Measurements from ENCODE around the gene CNTNAP5.

The CNTNAP5 gene

GRCh38 chr2:124814968-124815745, 790.1 kb downstream of the CNTNAP5 start:
- DNase-seq (ENCODE audit: low spot score) = no peak

GRCh38 chr2:124816007-124816406, 790.9 kb downstream of the CNTNAP5 start:
- DNase-seq (ENCODE audit: low spot score) = no peak

- no peak for DNase-seq (ENCODE audit: low spot score)
These were observed 797.4 kb downstream of the CNTNAP5 start for GRCh38 chr2:124822516-124822915.

- DNase-seq (ENCODE audit: low spot score) = no peak
These were observed 799.4 kb downstream of the CNTNAP5 start for GRCh38 chr2:124824441-124824840.

GRCh38 chr2:124832521-124832920, 807.4 kb downstream of the CNTNAP5 start:
- no peak for DNase-seq (ENCODE audit: low spot score)

- DNase-seq (ENCODE audit: low spot score) = no peak
These were observed 809.2 kb downstream of the CNTNAP5 start for GRCh38 chr2:124834331-124834730.

GRCh38 chr2:124835331-124835730, 810.2 kb downstream of the CNTNAP5 start:
- no peak for DNase-seq (ENCODE audit: low spot score)

- no peak for DNase-seq (ENCODE audit: low spot score)
These were observed 811.3 kb downstream of the CNTNAP5 start for GRCh38 chr2:124836416-124836815.

- no peak for DNase-seq (ENCODE audit: low spot score)
These were observed 812.4 kb downstream of the CNTNAP5 start for GRCh38 chr2:124837496-124837895.

- no peak for DNase-seq (ENCODE audit: low spot score)
These were observed 813.3 kb downstream of the CNTNAP5 start for GRCh38 chr2:124838406-124838805.

GRCh38 chr2:124867247-124867646, 842.2 kb downstream of the CNTNAP5 start:
- no peak for DNase-seq (ENCODE audit: low spot score)

GRCh38 chr2:124874219-124874618, 849.1 kb downstream of the CNTNAP5 start:
- DNase-seq (ENCODE audit: low spot score) = no peak

- DNase-seq (ENCODE audit: low spot score) = no peak
These were observed 849.6 kb downstream of the CNTNAP5 start for GRCh38 chr2:124874676-124875075.

- DNase-seq (ENCODE audit: low spot score) = no peak
These were observed 850.6 kb downstream of the CNTNAP5 start for GRCh38 chr2:124875627-124876244.

- no peak for DNase-seq (ENCODE audit: low spot score)
These were observed 852.1 kb downstream of the CNTNAP5 start for GRCh38 chr2:124877141-124877577.

- no peak for DNase-seq (ENCODE audit: low spot score)
These were observed 854.6 kb downstream of the CNTNAP5 start for GRCh38 chr2:124879640-124880039.

- DNase-seq (ENCODE audit: low spot score) = no peak
These were observed 855.9 kb downstream of the CNTNAP5 start for GRCh38 chr2:124880995-124881394.

GRCh38 chr2:124882423-124882822, 857.3 kb downstream of the CNTNAP5 start:
- DNase-seq (ENCODE audit: low spot score) = no peak

- DNase-seq (ENCODE audit: low spot score) = no peak
These were observed 858.5 kb downstream of the CNTNAP5 start for GRCh38 chr2:124883595-124883994.

- no peak for DNase-seq (ENCODE audit: low spot score)
These were observed 859.2 kb downstream of the CNTNAP5 start for GRCh38 chr2:124884315-124884714.

GRCh38 chr2:124886216-124886615, 861.1 kb downstream of the CNTNAP5 start:
- DNase-seq (ENCODE audit: low spot score) = no peak

- no peak for DNase-seq (ENCODE audit: low spot score)
These were observed 862.4 kb downstream of the CNTNAP5 start for GRCh38 chr2:124887466-124887865.

- DNase-seq (ENCODE audit: low spot score) = no peak
These were observed 863.3 kb downstream of the CNTNAP5 start for GRCh38 chr2:124888431-124888830.

- no peak for DNase-seq (ENCODE audit: low spot score)
These were observed 869.1 kb downstream of the CNTNAP5 start for GRCh38 chr2:124894199-124894598.

All from germinal center (tissue), 1 donor.